Amniotic stem cell (primary cell): ENCODE data around the gene SLC26A4.

ENCODE experiments used
- DNase-seq: peaks from one replicate; lab custom pipeline; 2025; lab: John Stamatoyannopoulos, UW

Gene SLC26A4

GRCh38 chr7:107661081-107661864 lies 645 bp downstream of the SLC26A4 start:
- peak; percentile 28 for DNase-seq

- DNase-seq, result no peak
These were observed 1.3 kb downstream of the SLC26A4 start for GRCh38 chr7:107661865-107662379.

GRCh38 chr7:107663196-107663595 lies 2.6 kb downstream of the SLC26A4 start:
- no peak for DNase-seq

GRCh38 chr7:107666790-107667189 lies 6.2 kb downstream of the SLC26A4 start:
- no peak for DNase-seq

- no peak for DNase-seq
These were observed 6.7 kb downstream of the SLC26A4 start for GRCh38 chr7:107667341-107667740.

- DNase-seq, result no peak
These were observed 7.7 kb downstream of the SLC26A4 start for GRCh38 chr7:107668296-107668695.

GRCh38 chr7:107672183-107672582 lies 11.6 kb downstream of the SLC26A4 start:
- DNase-seq, result no peak

- DNase-seq, result no peak
These were observed 15.6 kb downstream of the SLC26A4 start for GRCh38 chr7:107676249-107676648.

- DNase-seq, result no peak
These were observed 17.6 kb downstream of the SLC26A4 start for GRCh38 chr7:107678110-107678753.

GRCh38 chr7:107680478-107680877 lies 19.9 kb downstream of the SLC26A4 start:
- DNase-seq, result no peak

- no peak for DNase-seq
These were observed 22.3 kb downstream of the SLC26A4 start for GRCh38 chr7:107682886-107683285.

GRCh38 chr7:107684287-107684686 lies 23.7 kb downstream of the SLC26A4 start:
- DNase-seq, result no peak

- no peak for DNase-seq
These were observed 24.4 kb downstream of the SLC26A4 start for GRCh38 chr7:107684947-107685463.

- DNase-seq, result no peak
These were observed 26.3 kb downstream of the SLC26A4 start for GRCh38 chr7:107686816-107687387.

- no peak for DNase-seq
These were observed 27.0 kb downstream of the SLC26A4 start for GRCh38 chr7:107687656-107688055.

GRCh38 chr7:107689553-107689952 lies 28.9 kb downstream of the SLC26A4 start:
- no peak for DNase-seq

GRCh38 chr7:107690084-107690483 lies 29.5 kb downstream of the SLC26A4 start:
- no peak for DNase-seq

GRCh38 chr7:107690611-107691010 lies 30.0 kb downstream of the SLC26A4 start:
- DNase-seq, result no peak

- no peak for DNase-seq
These were observed 31.1 kb downstream of the SLC26A4 start for GRCh38 chr7:107691716-107692115.

- DNase-seq, result no peak
These were observed 31.9 kb downstream of the SLC26A4 start for GRCh38 chr7:107692501-107692900.

- no peak for DNase-seq
These were observed 32.8 kb downstream of the SLC26A4 start for GRCh38 chr7:107693396-107693795.

GRCh38 chr7:107694386-107694785 lies 33.8 kb downstream of the SLC26A4 start:
- no peak for DNase-seq
